Activated T-cell treated with anti-CD3 and anti-CD28 coated beads, Interleukin-2, amount 50 U/mL, for 24 hours (primary cell): ENCODE data around the gene EVX1.

Experiments used
- DNase-seq: peaks from one replicate; pipeline ENCODE4 v3.0.0-alpha.2; 2020
- H3K27ac Mint-ChIP-seq: 2 replicates; pipeline ENCODE4 v1.8.0; 2020; ENCODE audit warnings: mild to moderate bottlenecking, mixed read lengths
- H3K27me3 Mint-ChIP-seq: 2 replicates; pipeline ENCODE4 v1.8.0; 2020; ENCODE audit warnings: mixed read lengths
- H3K36me3 Mint-ChIP-seq: 2 replicates; pipeline ENCODE4 v1.8.0; 2020; ENCODE audit warnings: low read depth, mixed read lengths
- H3K4me1 Mint-ChIP-seq: 2 replicates; pipeline ENCODE4 v1.8.0; 2020; ENCODE audit warnings: low read depth, mixed read lengths
- H3K4me3 Mint-ChIP-seq: 2 replicates; pipeline ENCODE4 v1.8.0; 2020; ENCODE audit warnings: mild to moderate bottlenecking, moderate library complexity, mixed read lengths
- H3K9me3 Mint-ChIP-seq: 2 replicates; pipeline ENCODE4 v1.8.0; 2020; ENCODE audit warnings: mixed read lengths

EVX1 gene

DNA sequence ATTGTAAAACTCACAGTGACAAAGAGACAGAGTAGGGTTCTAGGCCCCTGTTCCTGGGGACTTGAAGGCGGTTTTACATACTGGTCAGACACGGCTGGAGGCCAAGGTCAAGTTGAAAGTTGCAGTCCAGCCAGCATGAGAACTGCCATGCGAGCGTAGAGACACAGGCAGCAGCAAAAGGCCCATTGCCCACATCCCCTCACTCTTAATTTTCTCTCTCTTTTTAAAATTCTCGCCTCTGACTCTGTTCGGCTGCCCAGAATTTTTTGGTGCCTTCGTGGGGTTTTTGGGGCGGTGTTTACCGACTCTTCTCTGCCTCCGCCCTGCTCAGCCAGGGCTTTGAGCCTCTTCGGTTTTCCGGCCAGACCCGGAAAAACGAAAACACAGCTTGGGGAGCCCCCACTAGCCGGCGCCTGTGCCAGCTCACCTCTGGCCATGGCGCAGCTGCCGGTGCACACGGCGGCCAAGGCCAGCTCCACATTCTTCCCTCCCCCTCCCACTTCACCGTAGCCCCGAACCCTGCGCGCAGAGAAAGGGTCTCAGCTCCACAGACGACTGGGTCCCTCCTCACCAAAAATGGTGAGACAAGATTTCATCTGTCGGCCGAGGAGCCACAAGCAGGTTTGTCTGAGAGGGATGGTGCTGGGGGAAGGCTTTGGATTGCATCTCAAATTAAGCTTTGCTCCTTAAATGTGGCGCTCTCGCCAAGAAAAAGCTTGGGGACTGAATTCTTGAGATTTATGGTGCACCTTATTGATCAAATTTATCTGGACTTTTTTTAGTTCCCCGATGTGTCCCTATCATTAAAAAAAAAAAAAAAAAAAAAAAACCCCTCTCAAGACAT, 40.4 kb upstream of the EVX1 start:
- DNase-seq: no peak
- peaks cover 40% of the 10 kb centered on the region for H3K4me1 Mint-ChIP-seq
- peak overlapping the region; percentile 8 for H3K4me3 Mint-ChIP-seq
- peaks cover 92% of the 10 kb centered on the region for H3K27me3 Mint-ChIP-seq
- no peak overlapping the region for H3K27ac Mint-ChIP-seq
- H3K9me3 Mint-ChIP-seq: no peaks in the 10 kb centered on the region
- H3K36me3 Mint-ChIP-seq: no peaks in the 10 kb centered on the region

DNA sequence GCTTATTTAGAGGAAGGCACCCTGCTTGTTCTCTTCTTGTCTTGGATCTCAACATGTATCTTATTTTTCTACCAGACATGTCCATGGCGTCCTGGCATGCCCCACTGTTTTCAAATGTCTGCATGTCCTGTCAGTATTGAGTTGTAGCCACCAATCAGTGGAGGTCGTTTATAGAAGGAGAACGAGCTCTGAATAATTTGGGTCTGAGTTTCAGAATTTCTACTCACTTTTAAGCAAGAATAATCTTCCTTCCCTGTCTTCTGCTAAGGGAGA, 39.8 kb upstream of the EVX1 start:
- peaks cover 40% of the 10 kb centered on the region for H3K4me1 Mint-ChIP-seq
- no peak overlapping the region for H3K27ac Mint-ChIP-seq
- no peaks in the 10 kb centered on the region for H3K9me3 Mint-ChIP-seq
- DNase-seq: no peak
- peaks cover 92% of the 10 kb centered on the region for H3K27me3 Mint-ChIP-seq
- H3K4me3 Mint-ChIP-seq: no peak overlapping the region
- no peaks in the 10 kb centered on the region for H3K36me3 Mint-ChIP-seq

DNA sequence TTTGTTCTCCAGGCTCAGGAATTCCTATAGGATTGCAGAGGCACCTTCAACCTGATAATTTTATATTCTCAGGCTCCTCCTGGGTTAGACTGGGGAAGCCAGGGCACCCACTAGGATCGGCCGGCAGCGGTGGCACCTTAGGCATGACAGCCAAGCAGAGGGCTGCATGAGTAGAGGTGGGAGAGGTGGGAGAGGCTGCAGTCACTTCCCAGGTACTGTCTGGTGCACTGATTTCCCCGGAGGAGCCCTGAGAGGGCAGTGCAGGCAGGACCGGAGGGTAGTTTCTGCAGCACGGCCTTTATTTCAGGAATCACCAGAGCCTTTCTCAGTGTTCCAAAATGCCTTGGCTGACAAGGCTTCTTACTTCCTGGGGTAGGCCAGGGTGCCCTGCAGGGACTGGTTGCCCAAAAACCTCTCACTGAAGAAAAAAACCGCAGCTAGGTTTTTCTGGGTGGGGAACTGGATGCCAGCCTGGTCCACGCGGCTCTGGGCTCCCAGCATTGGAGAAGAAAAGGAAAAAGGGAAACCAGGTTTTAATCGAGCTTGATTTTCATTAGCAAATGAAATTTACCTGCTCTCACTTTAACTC, 39.1 kb upstream of the EVX1 start:
- H3K4me3 Mint-ChIP-seq: no peak overlapping the region
- no peaks in the 10 kb centered on the region for H3K9me3 Mint-ChIP-seq
- H3K27me3 Mint-ChIP-seq: peaks cover 92% of the 10 kb centered on the region
- H3K4me1 Mint-ChIP-seq: peaks cover 40% of the 10 kb centered on the region
- H3K36me3 Mint-ChIP-seq: no peaks in the 10 kb centered on the region
- H3K27ac Mint-ChIP-seq: no peak overlapping the region
- DNase-seq: no peak

DNA sequence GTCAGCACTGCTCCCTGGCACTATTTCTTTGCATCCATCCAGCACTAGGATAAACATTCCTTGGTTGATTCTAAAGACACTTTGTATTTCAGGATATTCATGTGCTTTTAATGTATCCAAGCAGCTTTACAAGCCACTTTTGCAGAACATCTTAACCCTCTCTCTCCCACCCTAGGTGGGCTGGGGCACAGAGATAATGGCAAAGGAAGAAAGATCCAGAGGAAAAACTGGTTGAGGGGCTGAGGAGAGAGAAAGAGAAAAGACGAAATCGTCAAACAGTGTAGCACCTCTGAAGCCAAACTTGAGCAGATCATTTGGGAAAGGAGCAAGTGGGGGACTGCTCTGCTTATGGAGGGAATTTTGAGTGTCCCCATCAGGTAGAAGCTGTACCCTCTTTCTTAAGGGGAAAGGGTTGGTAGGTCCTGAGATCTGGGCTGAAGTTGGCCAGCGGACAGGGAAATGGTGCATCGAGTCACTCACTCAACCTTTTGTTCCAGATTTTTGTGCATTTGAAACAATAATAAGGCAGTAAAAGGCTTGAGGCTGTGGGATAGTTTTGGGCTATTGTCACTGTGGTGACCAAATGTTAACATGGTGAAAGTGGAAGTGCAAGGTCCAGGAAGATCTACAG, 38.5 kb upstream of the EVX1 start:
- Mint-ChIP-seq H3K4me1 (peaks cover 38% of the 10 kb centered on the region), H3K9me3 (no peaks in the 10 kb centered on the region), H3K27ac (no peak overlapping the region), H3K4me3 (no peak overlapping the region), H3K36me3 (no peaks in the 10 kb centered on the region), H3K27me3 (peaks cover 92% of the 10 kb centered on the region)
- no peak for DNase-seq

DNA sequence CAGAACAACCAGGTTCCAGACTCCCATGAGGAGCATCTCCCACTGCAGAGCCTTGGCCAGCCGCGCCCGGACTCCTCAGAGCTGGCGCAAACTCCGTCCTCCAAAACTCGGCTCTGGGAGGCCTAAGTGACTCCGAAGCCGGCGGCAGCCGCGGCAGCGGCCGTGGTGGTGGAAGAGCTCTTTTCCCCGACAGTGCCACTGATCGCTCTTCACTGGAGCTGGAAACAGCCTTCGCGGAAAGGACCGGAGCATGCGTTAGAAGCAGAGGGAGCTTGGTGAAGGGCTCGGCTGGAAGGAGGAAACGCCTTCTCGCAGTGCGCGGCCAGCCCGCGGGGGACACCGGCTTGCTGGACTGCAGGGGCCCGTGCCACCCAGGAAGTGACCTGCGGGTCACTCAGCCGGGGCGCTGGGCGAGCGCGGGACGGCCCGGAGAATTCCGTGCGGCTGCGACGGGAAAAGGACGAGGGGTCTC, 37.7 kb upstream of the EVX1 start:
- peaks cover 37% of the 10 kb centered on the region for H3K4me1 Mint-ChIP-seq
- no peaks in the 10 kb centered on the region for H3K36me3 Mint-ChIP-seq
- H3K27ac Mint-ChIP-seq: no peak overlapping the region
- no peak for DNase-seq
- H3K4me3 Mint-ChIP-seq: no peak overlapping the region
- H3K9me3 Mint-ChIP-seq: no peaks in the 10 kb centered on the region
- H3K27me3 Mint-ChIP-seq: peaks cover 97% of the 10 kb centered on the region

DNA sequence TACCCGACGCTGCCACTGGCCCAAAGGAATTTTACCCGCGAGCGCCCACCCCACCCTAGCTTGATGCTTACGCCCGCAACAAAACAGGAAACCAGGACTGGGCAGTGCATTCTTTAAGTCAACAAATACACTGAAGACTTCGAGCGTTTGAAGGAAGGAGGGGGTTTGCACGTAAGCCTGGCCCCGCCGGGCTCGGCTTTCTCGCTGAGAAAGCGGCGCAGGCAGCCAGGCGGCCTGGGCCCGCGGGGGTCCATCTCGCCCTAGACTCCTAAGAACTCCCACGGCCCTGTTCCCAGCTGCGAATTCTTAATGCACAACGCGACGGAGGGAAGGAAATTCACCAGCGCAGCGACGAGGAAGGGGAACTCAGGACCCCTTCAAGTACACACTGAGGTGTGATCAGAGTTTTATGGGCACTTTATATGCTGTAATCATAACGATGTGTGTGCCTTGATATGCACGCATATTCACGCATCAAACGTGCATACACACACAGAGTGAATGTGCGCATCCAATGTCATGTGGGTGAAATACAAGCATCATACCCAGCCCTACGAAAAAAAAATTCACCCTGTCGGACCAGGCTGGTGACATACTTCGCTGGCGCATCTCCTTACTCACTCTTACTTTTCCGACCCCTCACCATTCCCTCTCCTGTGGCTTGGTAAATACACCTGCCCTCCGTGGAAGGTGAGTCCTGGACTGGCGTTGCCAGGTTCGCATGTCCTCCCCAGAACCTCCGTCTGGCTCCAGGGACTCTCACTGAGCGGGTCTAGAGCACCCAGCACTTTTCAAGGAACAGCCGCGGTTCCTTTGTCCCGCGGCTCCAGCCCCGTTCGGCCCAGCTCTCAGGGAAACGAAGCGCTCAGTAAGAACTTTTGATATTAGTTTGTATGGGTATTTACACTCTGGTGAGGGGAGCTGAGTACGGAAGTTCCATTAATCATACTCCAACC, 37.0 kb upstream of the EVX1 start:
- no peaks in the 10 kb centered on the region for H3K9me3 Mint-ChIP-seq
- H3K4me1 Mint-ChIP-seq: peaks cover 37% of the 10 kb centered on the region
- H3K36me3 Mint-ChIP-seq: no peaks in the 10 kb centered on the region
- H3K4me3 Mint-ChIP-seq: no peak overlapping the region
- H3K27ac Mint-ChIP-seq: no peak overlapping the region
- DNase-seq: no peak
- peaks cover 99% of the 10 kb centered on the region for H3K27me3 Mint-ChIP-seq

DNA sequence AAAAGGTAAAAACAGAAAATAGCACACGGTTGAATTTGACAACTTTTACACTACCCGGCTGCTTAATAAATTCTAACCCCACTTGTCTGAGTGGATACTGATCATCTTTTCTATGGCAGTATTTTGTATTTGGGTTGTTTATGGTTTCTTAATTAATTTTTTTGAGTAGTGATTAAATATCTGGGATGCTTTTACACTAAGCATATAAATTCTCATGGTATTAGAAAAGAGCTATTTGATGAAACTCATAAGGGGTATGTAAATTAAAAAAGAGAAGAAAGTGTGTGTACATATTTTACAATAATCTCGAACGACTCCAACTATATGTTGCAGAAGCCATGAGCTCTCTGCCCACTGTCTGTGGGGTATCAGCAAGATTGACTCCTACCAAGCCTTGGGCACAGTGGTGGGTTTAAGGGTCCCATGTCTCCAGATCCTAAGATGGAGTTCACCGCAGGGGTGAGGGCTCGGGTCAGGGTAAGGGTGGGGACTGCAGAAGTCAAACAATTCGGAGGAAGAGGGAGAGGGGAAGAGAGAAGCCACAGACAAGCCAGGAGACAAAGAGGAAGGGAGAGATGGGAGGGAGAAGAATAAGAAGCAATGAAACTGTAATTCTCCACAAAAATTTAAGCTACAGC, 35.1 kb upstream of the EVX1 start:
- H3K4me1 Mint-ChIP-seq: peaks cover 20% of the 10 kb centered on the region
- peaks cover 99% of the 10 kb centered on the region for H3K27me3 Mint-ChIP-seq
- H3K36me3 Mint-ChIP-seq: no peaks in the 10 kb centered on the region
- no peak for DNase-seq
- no peak overlapping the region for H3K4me3 Mint-ChIP-seq
- H3K9me3 Mint-ChIP-seq: no peaks in the 10 kb centered on the region
- no peak overlapping the region for H3K27ac Mint-ChIP-seq

DNA sequence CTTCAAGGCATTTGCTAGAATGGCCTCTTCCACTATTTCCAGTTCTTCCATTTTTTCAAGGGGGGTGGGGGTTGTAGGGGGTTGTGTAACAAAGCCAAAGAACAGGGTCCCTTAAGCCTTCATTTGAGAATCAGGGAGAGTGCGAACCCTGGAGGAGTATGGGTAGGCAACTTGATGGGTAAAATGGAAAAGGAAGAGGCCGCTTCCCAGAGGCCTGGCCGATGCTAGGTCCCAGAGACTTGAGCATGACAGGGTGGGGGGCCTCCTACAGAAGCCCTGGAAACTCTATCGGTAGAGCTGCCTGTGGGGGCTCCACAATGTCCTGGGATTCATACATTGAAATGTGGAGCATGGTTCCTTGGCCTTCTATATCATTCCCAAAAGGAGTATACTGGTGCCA, 33.6 kb upstream of the EVX1 start:
- Mint-ChIP-seq H3K27me3 (peaks cover 98% of the 10 kb centered on the region), H3K9me3 (no peaks in the 10 kb centered on the region), H3K4me1 (peaks cover 27% of the 10 kb centered on the region), H3K36me3 (no peaks in the 10 kb centered on the region), H3K4me3 (no peak overlapping the region), H3K27ac (no peak overlapping the region)
- DNase-seq: no peak

DNA sequence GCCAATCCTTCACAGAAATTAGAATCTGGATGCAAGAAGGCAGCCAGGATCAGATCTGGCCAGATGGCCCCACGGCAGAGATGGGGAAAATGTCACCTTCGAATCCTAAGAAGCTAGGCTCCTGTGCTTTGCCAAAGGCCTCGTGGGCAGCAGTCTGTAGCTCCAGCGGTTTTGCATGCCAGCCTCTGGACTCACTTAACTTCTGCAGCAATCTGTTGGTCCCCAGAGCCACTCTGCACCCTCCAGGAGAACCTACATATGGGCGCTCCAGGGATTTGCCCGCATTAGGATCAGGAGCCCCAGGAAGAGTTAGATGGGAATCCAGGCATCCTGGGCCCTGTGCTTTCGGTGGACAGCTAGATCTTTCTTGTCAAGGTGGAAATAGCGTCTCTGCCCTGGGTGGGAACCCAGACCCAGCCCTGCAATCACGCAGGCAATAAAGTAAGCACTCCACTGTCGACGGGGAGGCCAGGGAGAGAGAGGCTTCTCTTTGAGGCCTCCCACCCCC, 32.6 kb upstream of the EVX1 start:
- H3K9me3 Mint-ChIP-seq: no peaks in the 10 kb centered on the region
- H3K4me1 Mint-ChIP-seq: peaks cover 23% of the 10 kb centered on the region
- DNase-seq: no peak
- peaks cover 98% of the 10 kb centered on the region for H3K27me3 Mint-ChIP-seq
- H3K4me3 Mint-ChIP-seq: no peak overlapping the region
- H3K36me3 Mint-ChIP-seq: no peaks in the 10 kb centered on the region
- H3K27ac Mint-ChIP-seq: no peak overlapping the region

DNA sequence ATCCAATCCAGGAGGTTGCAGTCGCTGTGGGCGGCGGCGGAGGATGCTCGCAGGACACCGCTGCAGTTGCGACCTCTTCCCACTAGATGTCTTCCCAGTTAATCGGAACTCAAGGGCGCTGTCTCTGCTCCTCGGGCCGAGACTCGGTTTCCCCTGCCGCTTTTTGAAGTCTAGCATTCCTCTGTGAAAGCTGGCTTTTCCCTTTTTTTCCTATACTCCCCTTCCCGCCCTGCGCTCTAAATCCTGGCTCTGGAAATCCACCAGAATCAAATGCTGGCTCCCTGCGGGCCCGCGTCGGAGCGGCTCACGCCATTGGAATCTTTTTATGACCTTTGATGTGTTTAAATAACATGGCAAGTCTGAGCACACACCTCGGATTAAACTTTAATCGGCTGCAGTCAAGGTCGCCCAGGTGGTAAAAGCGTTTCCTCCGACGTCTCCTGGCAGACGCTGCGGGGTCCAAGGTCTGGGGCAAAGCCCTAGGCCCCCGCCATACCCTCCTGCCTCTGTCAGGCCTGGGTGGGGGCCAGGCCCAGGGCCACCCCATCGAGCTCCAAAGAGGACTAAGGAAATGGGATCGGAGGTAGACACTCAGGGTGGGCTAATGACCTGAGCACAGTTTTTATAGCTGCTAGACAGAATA, 32.0 kb upstream of the EVX1 start:
- no peaks in the 10 kb centered on the region for H3K9me3 Mint-ChIP-seq
- no peak overlapping the region for H3K27ac Mint-ChIP-seq
- peaks cover 19% of the 10 kb centered on the region for H3K4me1 Mint-ChIP-seq
- H3K27me3 Mint-ChIP-seq: peaks cover 98% of the 10 kb centered on the region
- peak; percentile 66 for DNase-seq
- H3K4me3 Mint-ChIP-seq: peak overlapping the region; percentile 50
- no peaks in the 10 kb centered on the region for H3K36me3 Mint-ChIP-seq

DNA sequence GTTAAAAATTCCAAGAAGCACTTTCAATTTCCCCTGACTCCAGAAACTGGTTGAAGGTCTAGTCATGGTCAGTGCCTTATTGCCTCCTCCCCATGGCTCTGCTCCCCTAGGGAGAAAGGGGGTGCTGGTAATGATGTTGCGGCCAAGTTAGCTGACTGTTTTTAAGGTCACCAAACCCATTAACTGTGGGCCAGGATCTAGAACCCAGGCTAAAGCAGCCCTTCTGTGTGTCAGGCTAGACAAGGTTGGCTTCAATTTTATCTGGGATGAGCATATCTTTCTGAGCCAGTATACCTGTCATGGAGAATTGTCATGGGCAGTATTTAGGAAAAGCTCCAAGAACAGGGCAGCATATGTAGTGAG, 31.5 kb upstream of the EVX1 start:
- no peak for DNase-seq
- H3K27ac Mint-ChIP-seq: no peak overlapping the region
- H3K9me3 Mint-ChIP-seq: no peaks in the 10 kb centered on the region

DNA sequence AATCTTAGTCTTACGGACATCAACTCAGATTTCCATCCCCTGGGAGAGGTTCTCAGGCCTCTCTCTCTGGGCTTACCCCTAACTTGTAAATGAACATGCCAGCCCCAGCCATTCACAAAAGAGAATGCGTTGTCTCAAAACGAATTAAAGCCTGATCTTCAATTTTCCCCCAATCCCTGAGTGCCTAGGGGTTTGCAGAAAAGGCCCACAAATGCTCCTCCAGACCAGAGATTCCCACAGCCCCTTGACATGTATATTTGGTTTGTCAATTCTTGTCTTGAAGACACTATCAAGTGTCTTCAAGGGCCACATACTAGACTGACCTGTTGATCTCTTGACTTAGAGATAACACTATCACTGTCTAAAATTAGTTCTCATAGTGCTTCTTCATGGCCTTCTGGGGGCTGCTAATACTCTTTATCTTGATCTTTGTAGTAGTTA, 30.8 kb upstream of the EVX1 start:
- peaks cover 98% of the 10 kb centered on the region for H3K27me3 Mint-ChIP-seq
- DNase-seq: no peak
- H3K36me3 Mint-ChIP-seq: no peaks in the 10 kb centered on the region
- peaks cover 13% of the 10 kb centered on the region for H3K4me1 Mint-ChIP-seq
- H3K4me3 Mint-ChIP-seq: no peak overlapping the region
- H3K27ac Mint-ChIP-seq: no peak overlapping the region
- H3K9me3 Mint-ChIP-seq: no peaks in the 10 kb centered on the region

More for the DNA sequence above, 31.5 kb upstream of the EVX1 start:
- Mint-ChIP-seq H3K4me3 (no peak overlapping the region), H3K27me3 (peaks cover 98% of the 10 kb centered on the region), H3K36me3 (no peaks in the 10 kb centered on the region), H3K4me1 (peaks cover 14% of the 10 kb centered on the region)

DNA sequence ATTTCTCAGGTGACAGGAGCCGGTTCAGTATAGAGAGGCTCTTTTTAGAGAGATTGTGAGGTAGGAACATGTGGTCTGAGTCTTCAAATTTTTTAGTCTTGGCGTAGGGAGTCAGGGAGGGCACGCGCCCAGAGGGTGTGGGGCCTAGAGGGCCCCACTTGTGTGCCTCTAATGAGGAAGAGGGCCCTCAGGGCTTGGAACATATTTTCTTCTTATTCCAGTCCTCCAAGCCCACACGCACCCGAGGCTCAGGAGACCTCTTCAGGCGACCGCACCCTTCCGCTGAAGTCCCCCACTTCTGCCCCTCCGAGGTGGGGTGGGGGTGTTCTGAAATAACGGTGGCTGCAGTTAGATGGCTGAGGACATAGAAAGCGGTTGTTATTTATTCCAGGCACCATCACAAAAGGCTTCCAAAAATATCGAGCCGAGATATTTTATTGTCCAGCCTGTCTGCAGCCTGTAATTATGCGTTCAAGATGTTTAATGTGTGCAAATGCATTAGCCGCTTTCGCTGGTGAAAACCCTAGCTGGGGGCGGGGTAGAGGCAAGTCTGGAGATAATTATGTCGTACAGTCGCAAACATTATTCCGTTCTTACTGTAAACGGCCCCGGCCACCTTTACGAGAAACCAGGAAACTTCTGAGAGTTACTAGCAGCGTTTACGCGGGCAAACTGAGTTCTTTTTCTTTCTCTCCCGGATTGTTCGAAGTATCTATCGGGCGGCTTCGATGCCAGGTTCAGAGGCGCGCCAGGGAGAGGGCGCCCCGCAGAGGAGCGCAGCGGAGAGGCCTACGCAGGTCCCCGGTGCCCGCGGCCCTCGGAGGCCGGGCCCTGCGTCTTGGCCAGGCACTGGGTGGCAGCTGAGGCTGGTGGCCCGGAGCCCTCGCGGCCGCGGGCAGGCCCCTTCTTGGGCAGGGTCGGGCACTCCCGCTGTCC, 29.8 kb upstream of the EVX1 start:
- no peak overlapping the region for H3K4me3 Mint-ChIP-seq

More for the DNA sequence above, 29.8 kb upstream of the EVX1 start:
- no peak for DNase-seq
- H3K27me3 Mint-ChIP-seq: peaks cover 96% of the 10 kb centered on the region
- peaks cover 13% of the 10 kb centered on the region for H3K4me1 Mint-ChIP-seq
- no peaks in the 10 kb centered on the region for H3K36me3 Mint-ChIP-seq
- H3K27ac Mint-ChIP-seq: no peak overlapping the region
- no peaks in the 10 kb centered on the region for H3K9me3 Mint-ChIP-seq
